GM12892 (cell line): ENCODE measurements around the gene CCR6.
A peak's percentile ranks its signal among the peaks of the same experiment; 100 is the strongest.

Source experiments
- DNase-seq: peaks from one replicate; pipeline ENCODE4 v3.0.0; 2011; ENCODE audit not compliant: insufficient read length
- FAIRE-seq: peaks from 2 replicates; lab custom pipeline; 2011; peaks lifted over from hg19 to GRCh38; lab: Jason Lieb, UNC
- POLR2A ChIP-seq: IDR thresholded peaks from 2 replicates; pipeline ENCODE4 v1.6.1; 2011; ENCODE audit warnings: low read depth, low read length, control low read depth
- POLR2AphosphoS5 ChIP-seq: IDR thresholded peaks from 2 replicates; pipeline ENCODE4 v1.6.1; 2011; ENCODE audit warnings: low read depth, low read length, control low read depth
- TAF1 ChIP-seq: IDR thresholded peaks from 2 replicates; pipeline ENCODE4 v1.6.1; 2011; ENCODE audit warnings: low read depth, mild to moderate bottlenecking, control low read depth, low read length, borderline replicate concordance

CCR6 gene

DNA sequence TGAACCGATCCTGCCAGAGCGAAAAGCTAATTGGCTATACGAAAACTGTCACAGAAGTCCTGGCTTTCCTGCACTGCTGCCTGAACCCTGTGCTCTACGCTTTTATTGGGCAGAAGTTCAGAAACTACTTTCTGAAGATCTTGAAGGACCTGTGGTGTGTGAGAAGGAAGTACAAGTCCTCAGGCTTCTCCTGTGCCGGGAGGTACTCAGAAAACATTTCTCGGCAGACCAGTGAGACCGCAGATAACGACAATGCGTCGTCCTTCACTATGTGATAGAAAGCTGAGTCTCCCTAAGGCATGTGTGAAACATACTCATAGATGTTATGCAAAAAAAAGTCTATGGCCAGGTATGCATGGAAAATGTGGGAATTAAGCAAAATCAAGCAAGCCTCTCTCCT is 14.2 kb downstream of the CCR6 start:
- DNase-seq: no peak
- no peak for FAIRE-seq
- TF ChIP-seq TAF1 (no peak), POLR2AphosphoS5 (no peak), POLR2A (no peak)

DNA sequence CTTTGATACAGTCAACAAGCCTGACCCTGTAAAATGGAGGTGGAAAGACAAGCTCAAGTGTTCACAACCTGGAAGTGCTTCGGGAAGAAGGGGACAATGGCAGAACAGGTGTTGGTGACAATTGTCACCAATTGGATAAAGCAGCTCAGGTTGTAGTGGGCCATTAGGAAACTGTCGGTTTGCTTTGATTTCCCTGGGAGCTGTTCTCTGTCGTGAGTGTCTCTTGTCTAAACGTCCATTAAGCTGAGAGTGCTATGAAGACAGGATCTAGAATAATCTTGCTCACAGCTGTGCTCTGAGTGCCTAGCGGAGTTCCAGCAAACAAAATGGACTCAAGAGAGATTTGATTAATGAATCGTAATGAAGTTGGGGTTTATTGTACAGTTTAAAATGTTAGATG is 15.0 kb downstream of the CCR6 start:
- FAIRE-seq: no peak

DNA sequence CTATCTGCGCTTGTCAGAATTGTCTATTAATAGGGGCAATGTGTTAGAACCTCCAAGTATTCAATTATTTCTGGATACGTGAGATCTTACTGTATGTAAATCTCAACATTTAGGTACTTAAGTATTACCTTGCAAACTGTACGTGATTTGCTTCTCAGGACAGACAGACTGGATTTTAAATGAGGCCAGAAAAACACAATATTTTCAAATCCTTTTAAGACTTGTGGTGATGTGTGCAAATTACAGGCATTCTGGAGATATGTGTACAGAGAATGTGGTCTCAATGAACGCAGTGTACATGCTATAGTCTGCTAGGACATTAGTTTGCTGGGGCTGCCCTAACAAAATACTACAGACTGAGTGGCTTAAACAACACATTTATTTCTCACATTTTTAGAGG is 16.9 kb downstream of the CCR6 start:
- no peak for TF ChIP-seq TAF1
- TF ChIP-seq POLR2AphosphoS5: no peak
- TF ChIP-seq POLR2A: no peak
- FAIRE-seq (no peak), DNase-seq (no peak)

More for the DNA sequence above, 15.0 kb downstream of the CCR6 start:
- TF ChIP-seq POLR2AphosphoS5: no peak
- no peak for TF ChIP-seq POLR2A
- TF ChIP-seq TAF1: no peak
- no peak for DNase-seq

DNA sequence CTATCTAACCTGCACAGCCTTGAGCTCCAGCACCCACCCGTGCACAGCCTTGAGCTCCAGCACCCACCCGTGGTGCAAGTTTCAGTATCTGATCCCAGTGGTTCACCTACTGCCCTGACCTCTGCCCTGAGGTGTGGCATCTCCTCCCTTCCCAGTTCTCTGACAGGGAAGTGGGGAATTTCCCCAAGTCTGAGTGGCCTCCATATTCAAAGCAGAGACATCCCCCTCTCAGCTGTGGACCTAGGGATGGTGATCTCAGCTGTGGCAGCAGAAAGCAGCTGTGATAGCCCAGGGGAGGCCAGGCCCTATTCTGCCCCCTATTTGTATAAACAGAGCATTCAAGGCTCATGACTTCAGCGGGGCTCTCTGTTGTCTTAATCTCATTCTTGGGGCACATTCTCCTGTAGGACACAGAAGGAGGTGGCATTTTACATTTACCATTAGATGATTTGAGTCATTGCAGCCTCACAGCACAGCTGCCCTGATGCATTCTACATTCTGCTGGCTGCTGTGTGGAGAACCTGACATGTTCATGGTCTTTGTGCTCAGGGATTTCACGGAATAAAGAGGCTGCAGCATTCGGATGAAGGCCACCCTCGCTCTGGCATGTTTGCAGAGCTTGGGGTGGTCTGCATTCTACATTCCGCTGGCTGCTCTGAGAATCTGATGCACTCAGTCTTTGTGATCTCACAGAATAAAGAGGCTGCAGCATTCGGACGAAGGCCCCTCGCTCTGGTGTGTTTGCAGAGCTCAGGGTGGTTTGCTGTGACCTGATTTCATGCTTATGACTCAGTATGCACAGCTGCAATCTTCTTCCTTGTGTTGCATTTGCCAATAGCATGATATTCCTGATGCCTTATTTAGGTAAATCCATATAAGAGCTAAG is 17.9 kb downstream of the CCR6 start:
- TF ChIP-seq POLR2AphosphoS5: no peak
- TF ChIP-seq TAF1: no peak
- TF ChIP-seq POLR2A: no peak
- DNase-seq (no peak), FAIRE-seq (peak; percentile 67)

DNA sequence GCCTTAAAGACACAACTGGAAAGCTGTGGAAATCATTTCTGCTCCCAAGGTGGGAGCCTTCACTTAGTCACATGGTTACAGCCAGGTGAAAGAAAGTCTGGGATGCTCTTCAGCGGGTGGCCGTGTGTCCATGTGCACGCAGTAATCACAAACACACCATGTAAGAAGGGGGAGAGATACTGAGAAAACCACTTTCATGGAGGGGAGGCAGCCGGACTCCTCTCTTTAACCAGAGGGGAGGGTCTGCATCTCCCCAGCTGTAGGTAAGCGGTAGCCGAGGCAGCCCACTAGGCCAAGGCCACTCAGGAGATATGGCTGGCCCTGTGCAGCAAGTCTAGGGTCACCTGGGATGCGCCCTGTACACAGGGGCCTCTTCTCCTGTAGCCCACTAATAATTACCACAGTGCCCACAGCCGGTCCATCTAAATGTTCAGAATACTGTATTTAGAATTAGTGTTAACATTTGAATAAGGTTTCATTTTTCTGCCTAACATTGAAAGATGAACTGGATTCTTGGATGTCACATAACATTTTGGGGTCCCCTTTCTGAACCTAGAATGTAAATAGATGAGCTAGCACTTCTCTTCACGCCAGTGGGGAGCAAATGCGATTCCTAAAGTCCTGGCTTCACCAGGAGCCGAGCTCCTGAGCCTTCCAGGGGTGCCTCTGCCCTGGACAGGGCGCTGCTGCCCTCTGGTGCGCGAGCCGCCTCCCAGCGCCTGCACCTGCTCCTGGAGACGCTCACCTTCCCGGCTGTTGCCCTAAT is 19.0 kb downstream of the CCR6 start:
- FAIRE-seq (peak; percentile 80), DNase-seq (peak; percentile 65)
- no peak for TF ChIP-seq POLR2A
- no peak for TF ChIP-seq TAF1
- no peak for TF ChIP-seq POLR2AphosphoS5

DNA sequence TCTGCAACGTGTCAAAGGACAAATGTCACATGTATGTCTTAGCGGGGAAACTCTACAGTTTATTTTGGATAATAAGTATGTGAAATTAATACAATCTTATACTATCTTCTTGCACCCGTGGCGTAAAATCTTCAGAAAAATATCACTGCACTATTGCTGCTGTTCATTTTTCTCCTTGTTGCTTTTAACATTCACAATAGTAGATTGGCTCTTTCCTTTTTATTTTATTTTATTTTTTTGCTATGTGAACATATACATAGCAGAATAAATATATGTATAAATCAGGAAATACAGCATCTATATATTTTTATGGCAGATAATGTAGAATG is 19.5 kb downstream of the CCR6 start:
- TF ChIP-seq TAF1: no peak
- TF ChIP-seq POLR2AphosphoS5: no peak
- no peak for TF ChIP-seq POLR2A
- DNase-seq (no peak), FAIRE-seq (no peak)

DNA sequence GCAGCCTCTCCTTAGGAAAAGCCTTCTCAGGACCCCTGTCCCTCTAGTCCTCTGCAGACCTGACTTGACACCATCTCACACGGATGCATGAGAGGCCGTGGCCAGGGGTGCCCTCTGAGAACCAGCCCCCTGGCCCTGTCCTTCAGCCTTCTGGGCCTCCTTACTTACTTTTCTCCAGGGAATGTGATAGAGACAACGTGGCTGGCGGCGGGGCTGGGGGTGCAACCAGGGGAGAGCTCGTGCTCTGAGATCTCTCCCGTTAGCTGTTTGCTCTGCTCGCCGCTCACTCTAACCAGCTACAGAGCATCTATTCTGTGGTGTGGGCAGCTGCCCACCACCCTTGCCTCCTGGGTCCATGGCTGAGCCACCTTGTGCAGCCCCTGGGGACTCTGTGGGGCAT is 20.1 kb downstream of the CCR6 start:
- no peak for TF ChIP-seq TAF1
- TF ChIP-seq POLR2A: no peak
- TF ChIP-seq POLR2AphosphoS5: no peak
- FAIRE-seq (no peak), DNase-seq (no peak)

DNA sequence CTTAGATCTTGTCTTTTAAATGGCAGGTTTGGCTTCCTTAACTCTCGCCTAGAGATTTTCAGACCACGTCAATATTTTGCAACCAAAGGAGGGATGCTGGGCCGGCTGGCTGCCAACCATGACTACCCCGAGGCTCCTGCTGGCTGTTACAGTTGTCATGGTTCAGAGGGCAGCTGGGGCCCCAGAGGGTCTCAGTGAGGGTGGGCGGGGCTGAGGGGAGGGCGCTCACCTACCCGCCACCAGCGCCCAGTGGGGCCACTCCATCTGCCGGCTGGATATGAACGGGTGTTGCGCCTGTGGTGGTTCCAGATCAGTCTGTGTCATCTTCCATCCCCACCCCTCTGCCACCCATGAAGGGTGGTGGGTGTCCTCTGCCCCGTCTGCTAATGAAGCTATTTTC is 22.6 kb downstream of the CCR6 start:
- TF ChIP-seq TAF1 (no peak), POLR2AphosphoS5 (no peak), POLR2A (no peak)
- DNase-seq: no peak
- no peak for FAIRE-seq

DNA sequence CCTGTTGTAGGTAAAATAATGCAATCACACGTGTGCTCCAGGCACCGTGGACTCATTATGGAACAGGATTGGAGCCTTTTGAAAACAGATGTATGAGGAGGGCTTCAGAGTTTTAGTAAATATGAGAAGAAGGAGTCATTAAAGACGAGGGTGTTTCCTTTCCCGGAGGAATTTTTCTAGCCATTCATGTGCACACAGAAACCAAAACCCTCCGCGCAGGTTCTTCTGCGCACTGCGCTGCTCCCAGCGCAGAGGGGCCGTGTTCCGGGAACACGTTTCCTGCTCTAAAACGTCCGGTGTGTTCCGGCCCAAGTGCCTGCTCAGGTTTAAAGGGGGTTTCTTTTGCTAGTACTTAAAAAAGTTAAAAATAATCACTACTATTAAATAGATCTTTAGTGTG is 23.2 kb downstream of the CCR6 start:
- DNase-seq (no peak), FAIRE-seq (no peak)
- no peak for TF ChIP-seq POLR2A
- no peak for TF ChIP-seq TAF1
- TF ChIP-seq POLR2AphosphoS5: no peak

DNA sequence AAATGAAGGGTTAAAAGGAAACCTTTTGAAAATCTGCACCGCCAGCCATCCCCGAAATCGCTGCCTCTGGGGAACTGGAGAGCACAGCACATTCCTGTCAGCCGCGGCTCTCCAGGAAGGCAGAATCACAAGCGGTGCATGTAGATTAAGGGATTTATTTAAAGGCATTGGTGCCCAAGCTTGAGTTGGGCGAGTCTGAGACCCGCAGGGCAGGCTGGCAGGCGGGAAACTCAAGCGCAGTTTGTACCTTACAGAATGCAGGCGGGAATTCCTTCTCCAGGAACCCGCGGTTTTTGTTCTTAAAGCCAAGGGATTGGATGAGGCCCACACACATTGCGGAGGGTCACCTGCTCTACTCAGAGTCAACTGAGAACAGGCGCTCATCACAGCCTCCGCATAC is 24.1 kb downstream of the CCR6 start:
- no peak for DNase-seq
- TF ChIP-seq POLR2A (no peak), POLR2AphosphoS5 (no peak), TAF1 (no peak)
- FAIRE-seq: no peak

DNA sequence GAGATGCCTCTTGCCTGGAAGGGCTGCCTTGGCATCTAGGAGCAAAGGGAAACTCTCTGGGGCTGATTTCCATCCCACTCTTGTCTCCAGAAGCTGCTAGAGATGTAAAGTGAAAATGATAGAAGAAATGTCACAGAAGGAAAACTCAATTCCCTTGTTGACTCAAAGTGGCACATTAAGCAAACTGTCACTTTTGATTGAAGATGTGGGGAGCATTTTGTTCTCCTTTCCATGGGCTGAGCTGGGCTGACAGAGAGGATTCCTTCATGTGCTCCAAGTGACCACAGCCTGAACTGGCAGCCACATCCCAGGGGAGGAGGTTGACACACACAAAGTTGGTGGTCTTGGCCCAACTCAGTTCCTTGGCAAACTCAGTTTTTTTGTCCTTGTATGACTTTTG is 25.1 kb downstream of the CCR6 start:
- FAIRE-seq (no peak), DNase-seq (no peak)
- TF ChIP-seq POLR2AphosphoS5 (no peak), TAF1 (no peak), POLR2A (no peak)
